Measurements from ENCODE around the gene NTRK3.

Gene NTRK3

DNA sequence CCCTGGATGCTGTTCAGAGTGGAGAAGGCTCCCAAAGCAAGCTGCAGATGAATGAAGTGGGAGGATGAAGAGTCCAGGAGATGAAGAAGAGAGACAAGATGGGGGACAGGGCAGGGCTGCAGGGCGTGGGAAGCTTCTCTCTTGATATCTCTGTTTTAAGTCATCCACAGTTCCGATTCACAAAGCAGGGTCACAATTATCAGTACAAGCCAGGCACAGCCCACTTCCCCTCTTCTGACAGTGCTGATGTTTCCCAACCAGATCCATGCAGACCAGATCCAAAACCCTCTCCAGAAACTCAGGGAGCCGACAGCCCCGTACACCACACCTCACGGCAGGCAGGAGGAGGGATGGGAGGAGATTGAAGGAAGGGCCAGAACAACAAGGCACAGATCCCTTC, 31.1 kb downstream of the NTRK3 start:
- no peak for DNase-seq

DNA sequence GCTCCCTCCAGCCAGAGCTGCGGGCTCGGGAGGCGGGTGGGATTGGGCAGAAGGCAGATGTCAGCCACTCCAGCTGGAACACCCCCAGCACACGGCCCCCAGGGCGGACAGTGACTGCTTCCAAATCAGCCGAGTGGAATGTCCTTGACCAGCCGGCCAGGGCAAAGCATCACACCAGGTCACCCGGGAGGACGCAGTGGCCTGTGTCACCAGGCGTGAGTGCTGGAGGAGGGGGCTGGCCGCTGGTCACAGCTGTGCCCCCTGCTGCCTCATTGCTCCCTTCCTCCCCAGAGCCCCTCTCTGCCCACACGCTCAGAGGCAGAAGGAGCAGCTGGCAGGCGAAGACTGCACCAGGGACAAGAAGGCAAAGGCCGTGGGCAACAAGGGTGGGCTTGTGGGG, 33.5 kb downstream of the NTRK3 start:
- DNase-seq: no peak

DNA sequence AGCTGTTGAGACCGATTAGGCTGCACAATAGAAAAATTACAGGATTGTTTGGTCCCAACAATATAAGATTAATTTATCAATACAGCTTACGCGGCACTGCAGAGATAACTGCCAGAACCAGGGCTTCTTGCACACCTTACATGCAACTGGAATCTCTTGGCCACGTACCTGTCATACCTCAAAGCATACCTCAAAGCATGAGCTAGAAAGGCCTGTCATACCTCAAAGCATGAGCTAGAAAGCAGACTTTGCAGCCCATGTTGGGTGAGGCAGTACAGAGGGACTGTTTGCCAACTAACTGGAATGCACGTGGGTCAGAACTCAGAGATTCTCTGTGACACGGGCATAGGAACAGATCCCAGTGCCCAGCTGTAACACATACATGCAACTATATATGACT, 34.7 kb downstream of the NTRK3 start:
- DNase-seq: no peak

DNA sequence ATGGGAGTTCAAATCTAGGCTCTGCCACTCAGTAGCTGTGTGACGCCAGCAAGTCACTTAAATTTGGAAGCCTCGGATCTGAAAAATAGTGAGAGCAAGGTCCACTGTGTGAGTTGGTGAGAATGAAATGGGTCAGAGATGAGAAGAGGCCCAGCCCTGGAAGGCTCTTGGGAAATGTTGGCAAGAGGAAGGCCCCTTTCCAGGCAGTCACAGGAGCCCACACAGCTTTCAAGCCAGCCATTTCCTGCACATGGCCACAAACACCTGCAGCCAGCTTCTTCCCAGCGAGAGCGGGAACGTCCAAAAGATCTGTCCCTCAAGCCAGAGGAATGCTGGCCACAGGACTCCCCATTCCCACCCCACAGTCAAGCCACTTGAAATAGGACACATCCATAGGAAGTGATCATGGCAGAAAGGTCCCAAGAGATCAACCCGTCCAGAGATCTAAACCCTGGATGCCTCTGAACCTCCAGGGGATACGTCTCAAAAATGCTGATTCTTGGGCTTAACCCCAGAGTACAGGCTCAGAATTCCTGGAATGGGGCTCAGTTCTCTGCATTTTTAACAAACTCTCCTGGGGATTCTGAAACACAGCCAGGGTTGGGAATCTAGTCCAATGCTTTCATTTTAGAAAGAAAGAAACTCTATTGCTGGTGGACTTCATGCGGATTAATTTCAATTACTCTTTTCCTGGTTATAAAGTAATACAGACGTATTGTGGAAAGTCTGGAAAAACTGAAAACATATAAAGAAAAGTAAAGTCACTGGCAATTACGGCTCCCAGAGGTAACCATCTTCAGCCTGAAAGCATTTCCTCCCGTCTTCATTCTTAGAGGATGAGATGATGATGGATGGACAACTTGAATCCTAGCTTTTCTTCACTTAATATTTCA, 35.9 kb downstream of the NTRK3 start:
- DNase-seq: no peak

DNA sequence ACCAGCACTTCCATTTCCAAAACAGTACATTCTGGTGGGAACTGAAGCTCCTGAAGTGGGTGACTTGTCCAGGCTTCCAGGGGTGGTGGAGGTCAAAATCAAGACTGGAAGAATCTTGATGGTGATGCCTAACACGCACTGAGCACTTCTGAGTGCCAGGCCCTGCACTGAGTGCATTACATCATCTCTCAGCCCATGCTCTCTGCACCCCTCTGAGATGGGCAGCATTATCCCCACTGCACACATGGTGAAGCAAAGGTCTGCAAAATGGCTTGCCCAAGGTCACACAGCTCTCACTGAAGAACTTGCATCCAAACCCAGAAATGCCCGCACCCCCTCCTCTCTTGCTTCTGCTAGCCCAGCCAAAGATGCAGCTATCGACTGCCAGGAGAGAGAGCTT, 36.9 kb downstream of the NTRK3 start:
- DNase-seq: no peak

DNA sequence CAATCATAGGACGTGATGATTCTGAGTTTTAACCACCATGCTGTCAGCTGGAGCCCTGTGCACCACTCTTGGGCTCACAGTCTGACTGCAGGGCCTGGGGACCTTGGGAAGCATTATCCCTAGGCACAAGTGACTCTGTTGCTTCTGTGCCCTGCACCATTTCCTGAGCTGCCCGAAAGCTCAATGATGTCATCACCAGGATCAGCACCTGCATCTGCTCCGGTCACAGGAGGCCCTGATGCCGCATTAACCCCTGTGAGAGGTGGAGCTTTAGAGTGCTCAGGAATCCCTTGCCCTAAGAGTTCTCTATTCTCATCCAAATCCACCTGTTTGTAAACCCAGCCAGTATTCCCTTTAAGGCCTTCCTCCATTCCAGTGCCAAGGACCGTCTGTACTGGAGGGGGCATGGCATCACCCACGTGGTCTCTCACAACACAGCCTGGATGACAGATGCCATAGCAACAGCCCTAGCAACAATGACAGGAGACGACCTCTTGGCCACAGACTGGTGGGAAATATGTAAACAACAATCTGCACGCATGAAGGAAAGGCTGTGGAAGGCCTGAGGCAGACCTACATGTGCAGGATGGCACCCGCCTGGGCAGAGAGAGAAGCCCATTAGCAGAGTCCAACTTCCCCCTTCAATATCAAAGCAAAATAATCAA, 37.9 kb downstream of the NTRK3 start:
- DNase-seq: no peak

DNA sequence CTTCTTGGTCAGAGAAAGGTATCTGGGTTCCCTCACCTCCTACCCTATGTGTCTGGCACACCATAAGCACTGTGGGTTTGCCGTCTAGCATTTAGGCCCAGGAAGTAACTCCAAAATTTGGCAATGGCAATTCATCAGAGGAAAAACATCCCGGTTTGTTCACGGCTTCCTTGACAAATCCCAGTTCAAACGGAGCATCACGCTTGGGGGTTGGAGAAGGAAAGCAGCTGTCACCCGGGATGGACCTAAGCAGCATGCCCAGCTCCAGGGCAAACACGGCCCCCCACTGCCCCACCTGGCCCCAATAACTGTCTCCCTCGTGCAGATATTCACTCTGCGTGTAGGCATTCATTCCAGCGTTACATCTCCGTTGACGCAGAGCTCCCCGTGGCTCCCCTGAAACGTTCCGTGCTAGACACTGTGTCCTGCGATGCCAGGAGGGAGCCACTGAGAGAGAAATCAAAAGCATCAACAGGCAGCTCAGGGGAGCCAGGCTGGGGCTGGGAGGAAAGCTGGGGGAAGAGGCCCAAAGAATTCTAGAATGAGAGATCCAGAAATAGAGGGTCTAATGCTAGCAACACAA, 41.4 kb downstream of the NTRK3 start:
- DNase-seq: no peak

DNA sequence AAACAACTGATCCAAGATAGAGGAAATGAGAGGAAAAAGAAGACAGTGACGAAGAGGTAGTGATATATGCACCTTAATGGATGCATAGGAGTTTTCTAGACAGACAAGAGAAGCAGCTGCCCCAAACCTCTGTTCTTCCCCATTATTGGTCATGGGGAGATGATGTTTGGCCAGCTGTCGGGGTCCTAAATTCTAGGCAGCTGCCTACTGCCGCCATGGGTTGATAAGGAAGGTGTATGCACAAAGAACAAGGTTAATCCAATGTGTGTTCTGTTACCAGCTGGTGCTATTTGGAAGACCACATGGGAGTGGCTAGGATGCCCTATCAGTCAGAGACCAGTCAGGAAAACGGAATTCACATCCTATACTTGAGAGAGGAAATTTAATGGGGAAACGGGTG, 47.4 kb downstream of the NTRK3 start:
- no peak for DNase-seq

DNA sequence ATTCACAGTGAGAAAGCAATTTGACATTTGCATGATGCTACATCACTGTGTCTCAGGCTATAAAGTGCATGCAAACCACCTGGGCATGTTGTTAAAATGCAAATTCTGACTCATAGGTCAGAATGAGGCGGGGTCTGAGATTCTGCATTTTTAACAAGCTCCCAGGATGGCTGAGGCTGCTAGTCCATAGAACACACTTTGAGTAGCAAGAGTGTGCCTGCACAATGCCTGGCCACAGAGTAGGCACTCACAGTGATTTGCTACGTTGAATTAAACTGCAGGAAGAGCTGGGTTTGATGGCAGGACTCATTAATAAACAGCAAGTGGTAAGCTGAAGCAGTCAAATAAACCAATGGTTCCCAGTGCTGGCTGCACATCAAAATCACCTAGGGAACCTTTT, 48.1 kb downstream of the NTRK3 start:
- DNase-seq: no peak

DNA sequence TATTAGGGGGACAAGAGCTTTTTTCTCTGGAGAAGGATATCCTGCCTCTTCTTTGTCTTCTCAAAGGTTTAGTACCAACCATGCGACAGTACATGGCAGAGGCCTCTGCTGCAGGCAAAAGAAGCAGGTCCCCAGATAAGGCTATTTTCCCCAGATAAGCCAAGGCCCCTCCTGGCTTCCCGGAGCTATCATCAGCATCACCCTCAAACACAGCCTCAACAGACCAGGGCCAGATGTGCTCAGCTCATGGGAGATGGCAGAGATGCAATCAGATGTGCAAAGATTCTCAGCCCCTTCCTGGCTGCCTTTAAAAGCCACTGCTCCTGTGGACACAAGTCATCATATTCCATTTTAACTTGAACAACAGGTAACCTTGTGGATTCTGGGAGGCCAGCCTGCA, 49.0 kb downstream of the NTRK3 start:
- DNase-seq: no peak

DNA sequence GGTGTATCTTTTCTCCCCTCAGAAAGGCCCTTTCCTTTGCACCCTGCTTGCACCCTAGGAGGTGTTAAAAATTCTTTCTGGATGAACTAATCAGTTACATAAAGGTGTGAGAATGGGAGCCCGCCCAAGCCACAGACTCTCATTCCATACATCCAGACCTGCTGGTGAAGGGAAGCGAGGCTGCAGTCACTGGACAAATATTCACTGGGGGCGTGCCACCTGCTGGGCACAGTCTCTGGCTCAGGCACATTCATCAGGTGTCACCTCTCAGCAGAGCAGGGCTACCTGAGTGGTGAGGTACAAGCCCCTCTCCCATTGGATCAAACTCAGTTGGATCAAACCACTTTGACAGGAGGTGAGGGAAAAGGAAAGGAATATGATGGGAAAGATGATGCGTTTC, 52.0 kb downstream of the NTRK3 start:
- DNase-seq: no peak

DNA sequence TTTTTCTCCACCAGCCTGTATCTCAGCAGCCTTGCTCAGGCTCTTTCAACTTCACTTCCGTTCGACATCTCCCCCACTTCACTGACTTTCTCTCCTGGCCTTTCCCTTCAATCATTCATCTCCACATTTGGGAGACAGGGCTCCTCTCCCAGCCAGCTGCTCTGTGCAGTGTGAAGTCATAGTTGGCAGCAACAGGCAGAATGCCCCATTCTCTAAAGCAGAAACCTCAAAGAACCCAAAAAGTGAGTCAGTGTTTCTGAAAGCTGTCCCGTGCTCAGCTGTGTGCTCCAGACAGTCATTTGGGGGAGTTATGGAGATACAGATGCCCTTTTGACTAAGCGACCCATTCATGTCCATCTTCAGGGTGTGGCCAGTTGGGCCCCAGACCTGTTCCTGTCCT, 54.3 kb downstream of the NTRK3 start:
- DNase-seq: no peak

DNA sequence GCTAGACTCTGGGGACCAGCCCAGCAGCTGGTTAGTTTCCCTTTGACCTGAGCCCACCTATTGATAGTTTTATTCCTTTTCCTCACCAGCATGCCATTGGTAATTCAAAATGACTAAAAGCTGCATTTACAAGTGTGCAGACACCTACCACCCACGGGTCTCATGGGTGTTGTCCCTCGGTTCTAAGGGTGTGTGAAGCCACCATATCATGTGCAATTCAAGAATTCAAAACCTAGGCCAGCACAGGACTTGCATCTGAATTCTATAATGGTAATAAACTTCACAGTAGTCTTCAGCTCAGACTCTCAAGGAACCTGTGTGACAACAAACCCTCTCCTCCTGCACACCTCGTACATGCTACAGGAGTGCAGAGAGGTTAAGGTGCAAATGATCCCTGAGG, 55.3 kb downstream of the NTRK3 start:
- DNase-seq: no peak

DNA sequence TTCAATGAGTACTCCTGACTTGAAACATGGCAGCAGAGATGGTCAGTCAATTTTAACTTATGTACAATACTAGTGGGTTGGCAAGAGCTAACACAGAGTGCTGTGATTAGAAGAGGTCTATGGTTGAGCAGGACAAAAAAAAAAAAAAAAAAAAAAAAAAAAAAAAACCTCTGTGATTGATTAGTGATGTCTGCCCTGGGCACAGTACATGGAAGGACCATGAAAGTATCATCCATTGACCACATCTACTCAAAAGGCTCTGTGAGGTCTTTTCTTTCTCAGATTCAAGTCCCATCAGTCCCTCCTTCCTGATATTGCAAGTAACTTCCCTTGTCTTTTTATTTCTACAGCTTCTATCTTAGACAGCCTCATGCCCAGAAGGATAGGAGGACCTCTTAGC, 59.6 kb downstream of the NTRK3 start:
- no peak for DNase-seq

DNA sequence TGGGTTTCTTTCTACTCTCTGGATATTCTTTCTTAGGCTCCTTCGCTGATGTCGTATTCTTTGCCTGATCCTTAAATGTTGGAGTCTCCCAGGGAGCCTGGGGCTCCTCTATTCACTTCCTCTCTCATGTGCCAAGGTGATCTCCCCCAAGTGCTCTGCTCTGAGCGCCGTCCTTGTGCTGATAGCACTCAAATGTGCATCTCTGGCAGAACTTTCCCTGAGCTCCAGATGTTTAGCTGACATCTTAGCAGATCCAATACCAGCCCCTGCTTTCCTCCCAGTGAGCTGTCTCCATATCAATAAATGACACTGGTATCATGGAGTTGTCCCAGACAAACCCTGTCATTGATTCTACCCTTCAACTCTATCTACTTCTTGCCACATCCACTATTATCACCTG, 62.4 kb downstream of the NTRK3 start:
- DNase-seq: no peak

DNA sequence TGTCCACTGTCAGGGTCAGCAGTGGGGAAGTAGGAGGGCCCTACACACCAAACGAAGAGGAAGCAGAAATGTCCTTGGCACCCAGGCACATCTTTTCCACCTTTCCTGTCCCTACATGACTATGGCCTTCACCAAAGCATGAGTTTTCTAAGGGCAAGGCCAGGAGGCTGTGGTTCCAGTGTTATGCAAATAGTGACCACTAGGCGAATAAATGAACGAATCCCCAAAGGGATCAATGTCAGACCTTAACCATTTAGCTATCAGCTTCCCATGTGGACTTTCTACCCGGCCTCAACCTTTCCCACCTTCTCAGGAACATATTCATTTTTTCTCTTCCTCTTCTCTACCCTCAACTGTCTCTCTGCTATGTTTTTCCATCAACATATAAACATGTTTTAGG, 63.1 kb downstream of the NTRK3 start:
- DNase-seq: no peak

DNA sequence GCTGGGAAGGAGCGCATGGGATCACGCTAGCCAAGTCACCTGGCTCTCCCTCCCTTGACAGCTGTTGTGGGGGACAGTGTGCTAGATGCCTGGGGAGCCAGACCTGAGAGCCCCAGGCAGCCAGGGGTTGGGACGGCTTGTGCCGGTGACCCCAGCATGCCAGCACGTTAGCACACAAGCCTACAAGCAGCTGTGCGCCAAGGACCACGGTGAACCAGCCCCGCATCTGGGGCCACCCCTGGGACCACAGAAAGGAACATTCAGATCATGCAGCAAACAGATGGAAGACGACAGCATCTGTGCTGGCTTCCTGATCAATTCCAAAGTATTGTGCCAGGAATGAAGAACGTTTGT, 64.8 kb downstream of the NTRK3 start:
- no peak for DNase-seq

DNA sequence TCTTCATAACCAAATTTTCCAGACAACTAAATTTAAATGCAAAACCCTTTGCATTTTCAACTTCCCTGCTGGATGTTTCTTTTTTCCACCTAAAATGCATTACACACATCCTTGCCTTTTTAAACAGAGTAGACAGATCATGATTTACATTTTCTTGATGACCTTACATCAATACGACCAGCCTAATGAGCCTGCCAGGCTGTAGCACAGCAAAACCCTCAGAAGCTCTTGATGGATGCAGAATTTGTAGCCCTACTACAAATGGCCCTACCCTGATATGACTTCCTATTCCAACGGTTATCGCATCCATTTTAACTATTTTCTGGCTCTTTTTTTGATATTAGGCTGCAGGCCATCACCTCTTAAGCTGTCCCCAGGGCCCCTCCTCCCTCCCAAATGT, 66.3 kb downstream of the NTRK3 start:
- no peak for DNase-seq

DNA sequence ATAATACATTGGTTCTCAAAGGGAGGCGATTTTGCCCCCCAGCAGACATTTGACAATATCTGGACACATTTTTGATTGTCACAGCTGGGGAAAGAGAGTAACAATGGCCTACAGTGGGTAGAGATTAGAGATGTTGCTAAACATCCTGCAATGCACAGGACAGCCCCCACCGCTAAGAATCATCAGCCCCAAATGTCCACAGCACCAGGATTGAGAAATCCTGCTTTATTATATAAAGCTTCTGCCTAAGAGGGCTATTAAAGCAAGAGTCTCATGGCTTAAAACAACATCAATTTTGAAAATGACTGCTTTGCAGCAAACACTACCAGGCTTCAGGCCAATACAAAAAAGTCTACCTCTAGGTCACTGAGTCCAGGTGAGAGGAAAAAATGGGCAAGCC, 68.2 kb downstream of the NTRK3 start:
- no peak for DNase-seq

DNA sequence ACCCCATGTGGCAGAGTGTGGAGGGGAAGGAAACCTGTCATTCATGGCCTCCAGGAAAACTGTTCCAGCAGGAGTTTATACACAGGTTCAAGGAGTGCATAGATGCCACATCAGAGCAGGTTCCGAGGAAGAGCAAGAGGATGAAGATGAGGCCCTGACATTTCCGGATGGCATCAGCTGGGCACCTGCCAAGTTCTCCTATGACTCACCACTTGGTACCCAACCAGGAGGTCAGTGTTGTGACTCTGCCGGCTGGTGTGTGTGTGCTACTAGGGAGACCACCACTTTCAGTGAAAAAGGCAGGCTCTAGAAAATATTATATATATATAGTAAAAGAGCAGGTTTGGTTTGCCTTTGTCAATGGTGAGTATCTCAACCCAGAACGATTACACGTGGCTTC, 69.3 kb downstream of the NTRK3 start:
- DNase-seq: no peak

DNA sequence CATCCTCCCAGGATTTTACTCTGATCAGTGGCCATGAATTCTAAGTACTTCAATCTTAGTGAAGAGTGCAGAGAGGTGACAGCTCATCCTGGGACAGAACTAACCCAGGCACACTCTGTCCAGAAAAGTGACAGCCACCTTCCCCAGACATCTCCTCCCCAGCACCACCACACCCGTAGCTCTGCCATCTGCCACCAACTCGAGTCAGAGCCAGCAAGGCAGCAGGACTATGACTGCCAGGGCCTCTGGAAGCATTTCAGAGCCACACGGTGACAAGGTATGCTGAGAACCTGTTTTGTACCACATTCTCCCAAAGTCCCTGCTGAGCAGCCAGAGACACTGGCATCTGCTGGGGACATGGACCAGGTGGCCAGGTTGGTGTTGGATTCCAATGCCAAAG, 71.0 kb downstream of the NTRK3 start:
- no peak for DNase-seq

DNA sequence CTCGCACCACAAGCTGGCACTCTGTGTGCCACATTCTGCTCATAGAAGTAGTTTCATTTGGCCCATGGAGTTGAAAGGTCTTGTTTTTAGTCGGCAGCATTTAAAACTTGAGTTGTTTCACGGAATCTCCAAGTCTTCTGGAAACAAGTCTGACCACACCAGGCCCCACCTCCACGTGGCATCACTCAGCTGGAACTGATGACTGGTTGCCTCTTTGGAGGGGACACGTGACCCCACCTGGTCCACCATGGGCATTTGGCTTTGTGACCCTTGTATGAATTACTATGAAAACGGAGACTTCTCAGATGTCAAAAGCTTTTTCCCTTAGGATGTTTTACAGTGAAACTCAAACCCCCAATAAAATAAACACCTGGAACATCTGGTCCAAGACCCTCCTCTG, 74.9 kb downstream of the NTRK3 start:
- DNase-seq: no peak

DNA sequence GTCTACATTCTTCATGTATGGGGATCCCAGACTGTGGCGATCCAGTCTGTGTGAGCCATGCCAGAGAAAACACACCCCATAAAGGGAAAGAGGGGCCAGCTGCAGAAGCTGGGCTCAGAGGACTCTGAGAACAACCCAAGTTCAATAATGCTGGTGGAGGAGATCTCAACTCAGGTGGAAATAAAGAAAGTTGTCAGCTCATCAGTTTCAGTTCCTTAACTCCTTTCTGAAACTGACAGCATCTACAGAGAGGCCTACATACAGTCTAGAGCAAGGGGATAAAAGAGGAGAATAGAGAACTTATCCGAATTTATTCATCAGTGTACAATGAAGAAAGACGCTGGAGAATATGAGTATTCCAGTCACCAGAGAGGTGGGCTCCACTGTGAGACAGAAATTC, 77.0 kb downstream of the NTRK3 start:
- no peak for DNase-seq

DNA sequence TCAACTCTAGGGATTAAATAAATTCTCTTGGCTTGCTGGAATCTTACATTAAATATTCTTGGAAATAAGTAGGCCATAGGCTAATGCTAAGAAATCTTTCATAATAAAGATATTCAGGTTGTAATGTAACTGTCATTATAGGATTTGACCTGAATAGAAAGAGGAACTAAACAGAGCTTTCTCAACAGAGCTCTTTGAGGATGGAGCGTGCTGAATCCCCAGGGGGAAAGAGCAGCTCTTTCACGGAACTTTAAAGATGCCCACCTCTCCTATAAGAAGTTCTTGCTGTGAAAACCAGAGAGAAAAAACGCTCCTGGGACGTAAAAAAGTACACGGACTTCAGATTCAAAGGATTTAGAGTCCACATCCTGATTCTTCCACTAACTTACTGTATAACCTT, 77.9 kb downstream of the NTRK3 start:
- no peak for DNase-seq

DNA sequence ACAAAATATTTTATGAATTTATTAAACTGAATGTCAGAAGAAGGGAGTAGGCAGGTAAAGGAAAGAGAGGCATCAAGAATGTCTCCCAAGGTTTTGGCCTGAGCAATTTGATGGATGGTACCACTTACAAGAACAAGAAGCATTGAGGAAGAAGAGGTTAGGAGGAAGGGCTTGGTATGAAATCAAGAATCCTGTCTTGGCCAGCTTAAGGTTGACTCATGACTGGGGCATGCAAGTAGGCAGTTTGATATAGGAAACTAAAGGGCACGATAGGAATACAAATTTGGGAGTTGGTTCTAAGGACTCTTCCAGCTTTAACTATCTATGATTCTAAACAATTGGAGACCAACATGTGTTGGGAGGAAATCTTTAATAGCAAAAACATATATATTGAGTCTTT, 79.1 kb downstream of the NTRK3 start:
- DNase-seq: no peak

All from stimulated activated CD4-positive, alpha-beta T cell treated with anti-CD3 and anti-CD28 coated beads, Interleukin-2, amount 100 ng/mL, for 24 hours (primary cell).